IPS DF 6.9 (cell line): ENCODE measurements around the gene SGCA.

ENCODE experiments used
- DNase-seq: peaks from one replicate; pipeline ENCODE4 v3.0.0-alpha.2; 2013; ENCODE audit warnings: low read depth, low spot score
- H3K27ac ChIP-seq: one replicate; pipeline ENCODE4 v1.5.1; 2013; ENCODE audit warnings: low read length, control low read depth
- H3K27me3 ChIP-seq: 2 replicates; pipeline ENCODE4 v1.6.1; 2013; ENCODE audit warnings: mild to moderate bottlenecking, low read length; ENCODE audit not compliant: control insufficient read depth, insufficient read depth
- H3K36me3 ChIP-seq: 2 replicates; pipeline ENCODE4 v1.6.1; 2013; ENCODE audit warnings: low read length; ENCODE audit not compliant: control insufficient read depth, insufficient read depth
- H3K4me1 ChIP-seq: 2 replicates; pipeline ENCODE4 v1.6.1; 2013; ENCODE audit warnings: low read length; ENCODE audit not compliant: control insufficient read depth, insufficient read depth
- H3K4me3 ChIP-seq: 2 replicates; pipeline ENCODE4 v1.5.1; 2013; ENCODE audit warnings: mild to moderate bottlenecking, low read length
- H3K9me3 ChIP-seq: 2 replicates; pipeline ENCODE4 v1.6.1; 2013; ENCODE audit warnings: low read length, inconsistent platforms; ENCODE audit not compliant: control insufficient read depth, insufficient read depth
- WGBS: extraction: QIAGEN DNeasy Blood & Tissue Kit; methylation state at CpG from one replicate; pipeline ENCODE4 v1.1.7; 2013; ENCODE audit warnings: mixed read lengths, missing lambda C conversion rate; ENCODE audit not compliant: insufficient read length, insufficient coverage; 5-methylcytosine and 5-hydroxymethylcytosine counted together

SGCA gene

DNA sequence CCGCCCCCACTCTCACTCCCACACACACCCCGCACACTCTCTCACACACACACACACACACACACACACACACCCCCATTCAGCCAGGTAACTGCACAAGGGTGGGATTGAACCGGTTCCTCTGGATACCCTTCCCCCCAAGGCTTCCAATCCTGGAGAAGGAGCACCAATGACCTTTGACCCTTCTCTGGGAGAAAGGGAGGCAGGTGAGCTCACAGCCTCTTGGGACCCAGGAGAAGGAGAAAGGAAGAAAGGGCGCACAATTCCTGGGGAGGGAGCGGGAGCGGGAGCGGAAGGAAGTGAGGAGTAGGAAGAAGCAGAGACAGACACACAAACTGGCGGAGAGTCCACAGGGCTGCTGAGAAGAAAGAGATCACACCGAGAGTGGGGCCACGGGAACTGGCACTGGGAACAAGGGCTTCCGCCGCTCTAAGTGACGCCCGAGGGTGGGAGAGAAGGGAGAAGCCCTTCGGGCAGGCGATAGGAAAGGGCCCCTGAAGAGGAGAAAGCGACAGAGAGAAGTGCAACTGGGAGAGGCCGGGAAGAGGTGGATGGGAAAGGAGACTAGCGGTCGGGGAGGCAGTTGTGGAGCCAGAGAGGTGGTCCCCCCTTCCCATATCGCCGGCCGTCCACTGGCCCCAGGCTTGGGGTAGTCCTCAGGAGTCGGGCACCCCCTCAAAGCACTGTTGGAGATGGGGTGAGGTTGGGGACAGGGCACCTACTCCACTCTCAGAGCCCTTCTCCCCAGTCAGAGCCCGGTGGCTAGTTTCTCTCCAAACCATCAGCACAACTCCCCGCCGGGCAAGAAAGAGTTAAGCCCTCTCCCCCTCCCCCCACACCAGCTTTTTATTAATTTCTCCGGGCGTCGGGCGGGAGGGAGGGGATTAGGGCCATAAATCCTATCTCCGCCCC lies 37.1 kb upstream of the SGCA start:
- H3K27me3 ChIP-seq, result no peaks in the 10 kb centered on the region
- WGBS, result no CpG with 5 or more reads among the region's 32 CpGs

DNA sequence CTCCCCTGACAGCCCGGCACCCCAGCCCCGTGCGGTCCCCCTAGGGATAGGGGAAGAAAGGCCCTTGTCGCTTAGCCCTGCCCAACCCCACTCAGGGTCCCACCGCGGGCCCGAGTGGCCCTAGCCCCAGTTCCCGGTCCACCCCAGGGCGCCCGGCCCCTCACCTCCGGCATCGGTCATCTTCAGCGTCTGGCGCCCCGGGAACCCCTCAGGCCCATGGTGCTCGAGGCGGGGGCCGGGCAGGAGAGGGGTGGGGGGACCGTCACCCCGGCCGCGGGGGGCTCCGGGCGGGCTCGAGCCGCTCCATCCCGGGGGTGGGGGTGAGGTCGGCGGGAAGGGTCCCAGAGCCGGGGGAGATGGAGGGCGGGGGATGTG lies 36.5 kb upstream of the SGCA start:
- no peak for DNase-seq
- no CpG with 5 or more reads among the region's 31 CpGs for WGBS
- H3K27me3 ChIP-seq, result no peaks in the 10 kb centered on the region
- peaks cover 10% of the 10 kb centered on the region; the same call in 1 of the 2 replicates for H3K4me1 ChIP-seq
- H3K9me3 ChIP-seq, result no peaks in the 10 kb centered on the region
- H3K27ac ChIP-seq, result no peak overlapping the region
- H3K36me3 ChIP-seq, result no peaks in the 10 kb centered on the region
- H3K4me3 ChIP-seq, result peak overlapping the region; percentile 67; the same call in 1 of the 2 replicates

More for the DNA sequence above, 37.1 kb upstream of the SGCA start:
- no peaks in the 10 kb centered on the region for H3K36me3 ChIP-seq
- H3K4me3 ChIP-seq, result peak overlapping the region; percentile 67; the same call in 1 of the 2 replicates
- no peak overlapping the region for H3K27ac ChIP-seq
- no peak for DNase-seq
- no peaks in the 10 kb centered on the region for H3K9me3 ChIP-seq
- H3K4me1 ChIP-seq, result peaks cover 6% of the 10 kb centered on the region; the same call in 1 of the 2 replicates

DNA sequence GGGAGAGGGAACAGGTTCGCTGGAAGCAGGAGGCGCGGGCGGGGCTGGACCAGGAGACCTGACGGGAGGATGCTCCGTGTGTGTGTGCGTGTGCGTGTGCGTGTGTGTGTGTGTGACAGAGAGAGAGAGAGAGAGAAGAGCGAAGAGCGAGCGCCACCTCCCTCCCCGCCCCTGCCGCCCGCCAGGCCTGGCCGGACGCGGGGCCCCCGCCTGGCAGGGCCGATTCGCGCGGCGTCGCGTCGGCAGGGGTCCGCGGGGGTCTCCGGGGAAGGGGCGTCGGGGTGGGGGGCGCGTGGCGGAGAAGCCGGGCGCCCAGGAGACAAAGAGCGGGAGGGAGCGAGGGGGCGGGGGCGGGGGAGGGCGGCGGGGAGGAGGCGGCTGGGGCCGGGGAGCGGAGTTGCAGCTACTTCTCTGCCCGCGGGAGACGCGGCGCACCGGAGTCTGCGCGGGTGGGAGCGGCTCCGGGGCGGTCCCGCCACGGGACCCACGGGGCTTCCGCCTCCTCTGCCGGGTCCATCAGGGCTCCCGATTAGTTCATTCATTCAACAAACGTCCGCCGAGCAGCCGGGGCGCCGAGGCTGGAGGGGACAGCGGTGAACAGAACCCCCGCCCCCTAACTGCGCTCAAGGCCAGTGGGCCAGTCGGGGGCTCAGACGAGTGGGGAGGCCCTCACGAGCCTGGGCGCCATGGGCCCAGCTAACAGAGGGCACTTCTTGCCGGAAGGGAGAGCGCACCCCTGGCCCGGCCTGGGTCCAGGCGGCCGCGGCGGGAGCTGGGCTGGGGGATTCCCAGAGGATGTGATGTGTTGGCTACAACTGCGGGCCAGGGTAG lies 35.9 kb upstream of the SGCA start, which contains the start of gene SAMD14:
Gene SAMD14, minus strand, starts transcription at position 433 of the 831 bp plus-strand sequence. CDS start 5,201 bp downstream, outside the sequence.
- Histone ChIP-seq H3K4me3 (peak within 1 kb of the TSS; percentile 67), H3K9me3 (no peaks in the 10 kb centered on the region), H3K27ac (no peak within 1 kb of the TSS), H3K4me1 (peaks cover 12% of the 10 kb centered on the region; the same call in 1 of the 2 replicates), H3K36me3 (no peaks in the 10 kb centered on the region), H3K27me3 (no peaks in the 10 kb centered on the region)
- WGBS, result no CpG with 5 or more reads among the region's 84 CpGs
- DNase-seq, result no peak

DNA sequence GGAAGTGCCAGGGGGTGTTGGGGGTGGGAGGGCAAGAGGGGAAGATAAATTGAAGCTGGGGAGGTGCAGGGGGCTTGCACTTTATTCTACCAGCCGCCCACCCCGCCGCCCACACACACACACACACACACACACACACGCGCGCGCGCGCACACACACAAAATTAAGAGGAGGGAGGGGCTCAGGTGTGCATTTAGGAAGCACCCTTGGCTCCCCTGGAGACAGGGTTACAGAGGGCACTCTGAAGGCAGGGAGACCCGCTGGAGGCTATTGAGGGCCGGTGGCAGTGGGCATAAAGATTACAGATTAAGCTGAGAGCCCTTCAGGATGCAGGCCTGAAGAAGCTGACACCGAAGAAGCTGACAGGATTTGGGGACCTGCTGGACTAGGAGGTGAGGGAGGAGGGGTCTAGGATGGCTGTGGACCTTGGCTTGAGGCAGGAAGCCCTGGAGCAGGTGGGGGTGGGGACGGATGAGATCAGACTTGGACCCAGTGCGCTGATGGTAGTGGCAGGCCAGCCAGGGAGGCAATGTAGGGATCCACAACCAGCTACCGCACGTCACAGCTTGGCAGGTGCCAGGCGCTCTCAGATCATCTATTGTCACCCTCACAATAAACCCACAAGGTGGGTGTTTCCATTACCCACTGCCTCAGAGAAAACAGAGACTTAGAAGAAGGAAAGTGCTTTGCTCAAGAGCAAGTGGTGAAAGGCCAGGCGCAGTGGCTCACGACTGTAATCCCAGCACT lies 35.1 kb upstream of the SGCA start:
- H3K27me3 ChIP-seq, result no peaks in the 10 kb centered on the region
- peaks cover 4% of the 10 kb centered on the region; the same call in 1 of the 2 replicates for H3K36me3 ChIP-seq
- H3K27ac ChIP-seq, result no peak overlapping the region
- no CpG with 5 or more reads among the region's 19 CpGs for WGBS
- no peak for DNase-seq
- H3K4me1 ChIP-seq, result peaks cover 12% of the 10 kb centered on the region; the same call in 1 of the 2 replicates
- peak overlapping the region; percentile 67; the same call in 1 of the 2 replicates for H3K4me3 ChIP-seq
- no peaks in the 10 kb centered on the region for H3K9me3 ChIP-seq

DNA sequence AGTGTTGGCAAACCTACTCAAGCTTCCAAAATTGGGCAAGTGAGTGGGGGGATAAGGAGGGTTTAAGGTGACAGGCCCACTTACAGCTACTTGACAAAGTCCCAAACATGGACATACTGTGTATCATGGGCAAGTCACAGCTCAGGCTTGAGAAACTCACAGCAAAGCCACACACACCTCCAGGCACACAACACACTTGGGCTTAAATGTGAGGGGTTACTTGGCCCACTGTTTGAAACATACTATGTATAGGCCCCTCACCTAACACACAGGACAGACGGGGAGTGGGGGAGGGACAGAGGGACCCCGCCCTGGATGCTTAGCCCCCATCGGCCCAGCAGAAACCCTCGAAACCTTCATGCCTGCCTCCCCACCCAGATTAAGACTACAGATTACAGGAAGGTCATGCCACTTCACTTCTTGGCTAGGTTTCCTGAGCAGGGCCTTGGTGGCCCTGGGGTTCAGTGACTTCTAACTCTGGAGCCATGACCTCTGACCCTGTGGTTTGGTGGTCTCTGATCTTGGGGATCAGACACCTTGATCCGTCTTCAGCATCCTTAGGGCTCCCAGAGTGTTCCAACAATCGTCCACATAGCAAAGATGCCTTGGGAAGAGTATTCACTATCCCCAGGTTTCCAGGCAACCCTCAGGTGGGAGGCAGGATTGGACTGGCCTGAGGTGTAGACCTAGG lies 33.6 kb upstream of the SGCA start:
- Histone ChIP-seq H3K36me3 (peaks cover 4% of the 10 kb centered on the region; the same call in 1 of the 2 replicates), H3K4me3 (no peak overlapping the region), H3K27ac (no peak overlapping the region), H3K4me1 (peaks cover 12% of the 10 kb centered on the region; the same call in 1 of the 2 replicates), H3K27me3 (no peaks in the 10 kb centered on the region), H3K9me3 (no peaks in the 10 kb centered on the region)
- WGBS, result no CpG with 5 or more reads among the region's 6 CpGs
- DNase-seq, result no peak

DNA sequence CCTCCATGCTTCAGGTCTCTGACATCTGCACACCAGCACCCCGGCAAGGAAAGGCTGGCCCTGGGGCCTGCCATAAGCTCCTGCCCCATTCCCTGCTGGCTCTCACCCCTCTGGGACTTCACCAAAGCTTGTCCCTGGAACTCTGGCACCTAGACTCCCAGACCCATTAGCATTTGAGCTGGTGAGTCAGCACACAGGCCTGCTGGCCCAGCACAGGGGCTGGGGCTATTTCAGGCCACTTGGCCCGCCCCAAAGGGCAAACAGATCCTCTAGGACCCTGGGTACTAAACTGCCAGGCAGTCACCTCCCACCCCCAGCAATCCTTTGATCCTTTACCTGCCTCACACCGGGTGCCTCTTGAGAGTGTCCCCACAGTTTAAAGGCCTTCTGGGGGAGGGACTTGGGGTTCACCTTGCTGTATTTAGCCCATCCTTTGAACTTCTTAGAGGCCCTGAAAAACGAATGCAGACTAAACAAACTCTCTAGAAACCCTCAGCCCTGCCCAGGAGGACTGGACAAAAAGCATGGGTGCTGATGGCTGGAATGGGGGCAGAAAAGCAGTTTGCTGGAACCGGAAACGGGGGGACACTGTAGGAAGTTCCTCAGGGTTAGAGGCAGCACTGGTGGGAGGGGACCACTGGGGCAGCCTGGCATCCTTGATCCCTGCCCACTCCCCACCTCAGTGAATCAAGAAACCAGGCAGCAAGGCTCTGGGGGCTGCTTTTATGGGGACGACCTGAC lies 32.6 kb upstream of the SGCA start:
- Histone ChIP-seq H3K4me1 (peaks cover 10% of the 10 kb centered on the region; the same call in 1 of the 2 replicates), H3K27me3 (no peaks in the 10 kb centered on the region), H3K36me3 (peaks cover 6% of the 10 kb centered on the region; the same call in 1 of the 2 replicates), H3K27ac (no peak overlapping the region), H3K9me3 (no peaks in the 10 kb centered on the region), H3K4me3 (no peak overlapping the region)
- WGBS, result no CpG with 5 or more reads among the region's 7 CpGs
- DNase-seq, result no peak

DNA sequence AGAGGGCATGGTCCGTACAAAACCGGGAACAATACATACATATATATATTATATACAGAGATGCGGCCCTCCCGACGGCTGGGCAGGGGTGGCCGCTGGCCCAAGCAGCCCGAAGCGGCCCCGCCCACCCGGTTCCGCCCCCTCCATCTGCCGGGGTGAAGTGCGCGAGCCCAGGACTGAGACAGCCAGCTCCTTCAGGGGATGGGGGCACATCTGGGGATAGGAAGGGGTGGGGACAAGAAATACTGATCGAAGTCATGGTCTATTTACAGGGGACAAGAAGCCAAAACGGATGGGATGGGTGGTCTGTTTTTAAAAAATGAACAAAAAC lies 32.1 kb upstream of the SGCA start:
- Histone ChIP-seq H3K36me3 (peaks cover 7% of the 10 kb centered on the region; the same call in 1 of the 2 replicates), H3K27ac (no peak overlapping the region)
- WGBS, result no CpG with 5 or more reads among the region's 16 CpGs

DNA sequence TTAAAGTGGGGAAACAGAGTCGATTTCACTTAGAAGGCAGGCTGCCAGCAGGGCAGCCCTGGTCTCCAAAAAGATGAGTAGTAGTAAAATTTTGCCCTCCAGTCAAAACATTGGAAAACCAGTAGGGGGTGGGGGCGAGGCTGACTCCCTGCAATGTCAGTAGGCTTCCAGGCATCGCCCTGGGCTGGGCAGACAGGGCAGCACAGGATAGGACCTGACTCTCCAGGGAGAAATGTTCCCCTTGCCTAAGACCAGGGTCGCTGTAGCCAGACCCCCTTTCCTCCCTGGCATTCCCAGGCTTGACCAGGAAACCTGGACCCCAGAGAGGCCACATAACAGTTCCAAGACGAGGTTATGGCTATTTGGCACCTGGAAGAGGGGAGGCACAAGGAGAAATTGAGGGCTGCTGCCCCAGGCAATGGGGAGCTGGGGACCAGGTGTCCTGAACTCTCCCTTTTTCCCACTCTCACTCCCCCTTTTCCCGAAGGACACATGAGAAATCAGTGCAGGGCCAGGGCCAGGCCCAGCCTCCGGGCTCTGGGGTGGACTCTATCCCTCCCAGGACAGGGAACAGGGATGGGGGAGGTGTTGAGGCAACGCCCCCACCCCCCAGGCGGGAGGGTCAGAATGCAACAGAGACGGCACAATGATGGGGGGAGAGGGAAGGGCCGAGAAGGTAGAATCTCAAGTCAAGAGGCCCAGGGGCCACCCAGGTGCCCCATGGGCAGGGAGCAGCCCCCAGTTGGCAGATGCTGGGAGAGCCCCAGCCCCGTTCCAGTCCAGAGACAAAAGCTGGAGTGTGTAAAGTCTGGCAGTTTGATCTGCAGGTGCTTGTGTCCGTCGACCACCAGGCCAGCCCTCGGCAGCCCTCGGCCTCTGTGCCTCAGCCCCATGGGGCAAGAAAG lies 31.3 kb upstream of the SGCA start:
- no peaks in the 10 kb centered on the region for H3K27me3 ChIP-seq
- H3K4me3 ChIP-seq, result no peak overlapping the region
- WGBS, result no CpG with 5 or more reads among the region's 16 CpGs
- no peak overlapping the region for H3K27ac ChIP-seq
- H3K4me1 ChIP-seq, result peaks cover 10% of the 10 kb centered on the region; the same call in 1 of the 2 replicates
- peaks cover 13% of the 10 kb centered on the region; the same call in 1 of the 2 replicates for H3K36me3 ChIP-seq
- no peak for DNase-seq
- H3K9me3 ChIP-seq, result no peaks in the 10 kb centered on the region

More for the DNA sequence above, 32.1 kb upstream of the SGCA start:
- H3K4me1 ChIP-seq, result peaks cover 10% of the 10 kb centered on the region; the same call in 1 of the 2 replicates
- no peak for DNase-seq
- H3K9me3 ChIP-seq, result no peaks in the 10 kb centered on the region
- H3K27me3 ChIP-seq, result no peaks in the 10 kb centered on the region
- H3K4me3 ChIP-seq, result no peak overlapping the region
